ENCODE measurements around the gene STXBP5.

DNA sequence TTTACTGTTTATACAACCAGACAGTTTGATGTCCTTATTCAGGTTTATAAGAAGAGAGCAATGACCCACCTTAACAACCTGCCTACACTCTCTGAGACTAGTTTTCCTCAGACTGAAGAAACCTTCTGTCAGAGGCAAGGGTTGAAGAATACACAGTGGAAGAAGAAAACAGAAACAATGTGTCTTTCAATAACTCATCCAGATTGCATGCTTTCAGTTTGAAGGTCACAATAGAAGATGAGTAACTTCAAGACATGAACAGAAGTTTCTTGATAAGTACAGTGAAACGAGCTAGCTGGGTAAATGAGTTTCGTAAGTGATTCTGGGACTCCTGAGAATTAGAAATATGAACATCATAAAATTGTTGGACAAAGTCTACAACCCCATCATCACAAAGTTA, 141.7 kb downstream of the STXBP5 start:
- TF ChIP-seq, protein P1, sequence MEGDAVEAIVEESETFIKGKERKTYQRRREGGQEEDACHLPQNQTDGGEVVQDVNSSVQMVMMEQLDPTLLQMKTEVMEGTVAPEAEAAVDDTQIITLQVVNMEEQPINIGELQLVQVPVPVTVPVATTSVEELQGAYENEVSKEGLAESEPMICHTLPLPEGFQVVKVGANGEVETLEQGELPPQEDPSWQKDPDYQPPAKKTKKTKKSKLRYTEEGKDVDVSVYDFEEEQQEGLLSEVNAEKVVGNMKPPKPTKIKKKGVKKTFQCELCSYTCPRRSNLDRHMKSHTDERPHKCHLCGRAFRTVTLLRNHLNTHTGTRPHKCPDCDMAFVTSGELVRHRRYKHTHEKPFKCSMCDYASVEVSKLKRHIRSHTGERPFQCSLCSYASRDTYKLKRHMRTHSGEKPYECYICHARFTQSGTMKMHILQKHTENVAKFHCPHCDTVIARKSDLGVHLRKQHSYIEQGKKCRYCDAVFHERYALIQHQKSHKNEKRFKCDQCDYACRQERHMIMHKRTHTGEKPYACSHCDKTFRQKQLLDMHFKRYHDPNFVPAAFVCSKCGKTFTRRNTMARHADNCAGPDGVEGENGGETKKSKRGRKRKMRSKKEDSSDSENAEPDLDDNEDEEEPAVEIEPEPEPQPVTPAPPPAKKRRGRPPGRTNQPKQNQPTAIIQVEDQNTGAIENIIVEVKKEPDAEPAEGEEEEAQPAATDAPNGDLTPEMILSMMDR (tag by site-specific recombination; IDR thresholded peaks at IDR 0.05): no peak
- no peak for TF ChIP-seq ZNF146 (tag by site-specific recombination; IDR thresholded peaks at IDR 0.05)

Measured in HEK293 (cell line).